VCaP (cell line): ENCODE data around the gene F13A1.

Experiments
- H3K27ac ChIP-seq: fragments of 450-650 bp; 2 replicates; pipeline ENCODE4 v1.5.1; 2017
- TF ChIP-seq, protein P1 (sequence below): fragments of 450-650 bp; conservative IDR thresholded peaks from 2 replicates; pipeline ENCODE4 v1.5.1; 2017; ENCODE audit warnings: mild to moderate bottlenecking, moderate library complexity

The F13A1 gene

DNA sequence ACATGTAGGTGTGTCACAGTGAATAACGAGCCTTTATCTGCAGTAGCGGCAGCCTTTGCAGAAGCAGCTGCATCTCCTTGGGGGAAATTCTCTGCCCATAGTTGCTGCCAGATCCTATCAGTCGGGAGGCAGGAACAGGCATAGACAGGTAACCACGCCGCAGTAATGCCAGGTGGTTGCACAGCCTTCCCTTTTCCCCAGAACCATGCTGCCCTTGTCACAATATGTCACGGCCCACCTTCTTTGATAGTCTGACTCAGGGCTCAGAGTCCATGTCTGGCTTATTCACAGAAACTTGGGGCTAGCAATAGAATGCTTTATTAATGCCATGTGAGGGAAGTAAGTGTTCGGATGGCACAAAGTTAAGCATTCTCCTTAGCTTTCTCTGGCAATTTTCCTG, 76.6 kb downstream of the F13A1 start:
- TF ChIP-seq, protein P1, sequence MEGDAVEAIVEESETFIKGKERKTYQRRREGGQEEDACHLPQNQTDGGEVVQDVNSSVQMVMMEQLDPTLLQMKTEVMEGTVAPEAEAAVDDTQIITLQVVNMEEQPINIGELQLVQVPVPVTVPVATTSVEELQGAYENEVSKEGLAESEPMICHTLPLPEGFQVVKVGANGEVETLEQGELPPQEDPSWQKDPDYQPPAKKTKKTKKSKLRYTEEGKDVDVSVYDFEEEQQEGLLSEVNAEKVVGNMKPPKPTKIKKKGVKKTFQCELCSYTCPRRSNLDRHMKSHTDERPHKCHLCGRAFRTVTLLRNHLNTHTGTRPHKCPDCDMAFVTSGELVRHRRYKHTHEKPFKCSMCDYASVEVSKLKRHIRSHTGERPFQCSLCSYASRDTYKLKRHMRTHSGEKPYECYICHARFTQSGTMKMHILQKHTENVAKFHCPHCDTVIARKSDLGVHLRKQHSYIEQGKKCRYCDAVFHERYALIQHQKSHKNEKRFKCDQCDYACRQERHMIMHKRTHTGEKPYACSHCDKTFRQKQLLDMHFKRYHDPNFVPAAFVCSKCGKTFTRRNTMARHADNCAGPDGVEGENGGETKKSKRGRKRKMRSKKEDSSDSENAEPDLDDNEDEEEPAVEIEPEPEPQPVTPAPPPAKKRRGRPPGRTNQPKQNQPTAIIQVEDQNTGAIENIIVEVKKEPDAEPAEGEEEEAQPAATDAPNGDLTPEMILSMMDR, result no peak
- no peak overlapping the region for H3K27ac ChIP-seq

DNA sequence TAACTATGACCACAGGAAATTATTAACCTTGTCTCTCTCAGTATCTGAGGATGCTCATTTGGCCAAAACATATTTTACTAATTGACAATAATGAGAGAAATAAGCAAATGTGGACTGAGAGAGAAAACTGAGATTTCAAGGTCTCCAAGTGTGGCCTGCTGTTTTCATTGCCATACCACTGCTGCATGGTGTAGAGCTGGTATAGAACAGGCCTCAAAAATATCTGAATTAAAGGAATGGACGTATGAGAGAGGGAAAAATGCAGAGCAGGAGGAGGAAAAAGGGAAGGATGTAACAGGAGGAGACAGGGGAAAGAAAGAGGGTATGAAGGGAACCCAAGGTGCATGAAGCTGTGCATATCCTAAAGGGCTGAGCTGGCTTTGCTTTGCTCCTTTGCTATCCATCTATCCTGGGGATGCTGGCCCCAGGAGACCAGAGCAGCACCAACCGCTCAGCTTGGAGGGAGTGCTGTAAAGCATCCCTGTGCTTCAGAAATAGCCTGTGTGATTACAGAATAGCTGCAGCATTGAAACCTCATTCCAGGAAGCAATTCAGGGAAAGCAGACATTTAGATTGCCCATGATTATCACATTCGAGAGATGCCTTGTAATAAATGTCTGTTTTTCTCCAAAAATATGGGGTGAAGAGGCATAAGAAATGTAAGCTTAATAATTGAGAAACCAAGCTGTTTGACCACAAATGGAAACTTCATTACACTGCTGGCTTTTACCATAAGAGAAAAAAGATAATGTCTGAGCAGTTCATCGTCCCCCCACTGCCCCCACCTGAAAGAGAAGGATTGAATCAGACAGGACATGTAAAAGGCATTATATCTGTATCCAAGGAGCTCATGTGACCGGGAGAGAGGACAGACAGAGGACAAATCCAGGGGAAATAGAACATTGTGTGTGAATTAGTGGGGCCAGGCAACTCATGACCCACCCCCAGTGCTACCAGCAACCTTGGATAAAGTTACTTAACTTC, 80.6 kb downstream of the F13A1 start:
- TF ChIP-seq, protein P1, result no peak
- H3K27ac ChIP-seq, result no peak overlapping the region

DNA sequence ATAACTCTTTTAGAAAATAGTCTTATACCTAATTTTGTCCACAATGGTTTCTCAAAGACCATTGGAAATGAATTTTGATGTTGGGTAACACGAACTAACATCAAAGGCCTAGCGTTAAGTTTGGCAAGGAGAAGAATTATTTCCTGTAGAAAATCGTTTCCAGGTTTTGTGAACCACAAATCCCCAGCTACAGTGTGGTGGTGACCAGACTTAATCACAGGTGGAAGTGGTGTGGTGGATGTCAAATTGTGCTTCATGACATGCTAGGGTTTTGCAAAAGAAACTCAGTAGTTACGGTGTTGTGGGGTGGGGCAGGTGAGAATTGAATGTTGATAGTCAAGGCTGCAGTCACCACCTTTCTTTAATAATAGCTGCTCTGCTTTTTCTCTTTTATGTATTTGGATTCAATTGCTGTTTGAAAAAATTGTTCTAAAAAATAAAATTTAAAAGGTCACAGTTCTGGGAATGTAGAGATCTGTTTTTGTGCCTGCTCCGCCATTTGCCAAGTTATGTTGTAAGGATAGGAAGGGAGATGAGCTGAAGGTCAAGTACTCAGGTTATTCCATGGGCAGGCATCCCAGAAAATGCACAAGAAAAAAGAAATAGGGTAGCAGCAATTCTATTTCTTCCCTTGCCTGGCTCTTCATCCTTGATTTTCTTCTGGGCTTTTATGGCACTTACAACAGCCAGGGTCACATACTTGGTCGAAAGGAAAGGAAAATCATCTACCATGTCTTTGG, 83.6 kb downstream of the F13A1 start:
- TF ChIP-seq, protein P1, result no peak
- no peak overlapping the region for H3K27ac ChIP-seq

DNA sequence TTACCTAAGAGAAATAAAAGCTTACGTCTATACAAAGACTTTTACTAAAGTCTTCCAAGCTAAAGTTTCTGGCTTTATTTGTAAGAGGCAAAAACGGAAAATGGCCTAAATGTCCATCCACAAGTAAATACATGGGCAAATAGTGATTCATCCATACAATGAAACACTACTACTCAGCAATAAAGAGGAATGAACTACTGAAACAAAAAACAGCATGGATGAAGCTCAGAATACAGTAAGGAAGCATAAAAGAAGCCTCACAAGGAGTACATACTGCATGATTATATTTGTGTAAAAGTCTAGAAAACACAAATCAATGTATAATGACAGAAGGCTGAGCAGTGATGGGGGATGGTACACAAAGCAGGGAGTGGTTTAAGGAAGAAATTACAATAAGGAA, 84.7 kb downstream of the F13A1 start:
- TF ChIP-seq, protein P1, result no peak

DNA sequence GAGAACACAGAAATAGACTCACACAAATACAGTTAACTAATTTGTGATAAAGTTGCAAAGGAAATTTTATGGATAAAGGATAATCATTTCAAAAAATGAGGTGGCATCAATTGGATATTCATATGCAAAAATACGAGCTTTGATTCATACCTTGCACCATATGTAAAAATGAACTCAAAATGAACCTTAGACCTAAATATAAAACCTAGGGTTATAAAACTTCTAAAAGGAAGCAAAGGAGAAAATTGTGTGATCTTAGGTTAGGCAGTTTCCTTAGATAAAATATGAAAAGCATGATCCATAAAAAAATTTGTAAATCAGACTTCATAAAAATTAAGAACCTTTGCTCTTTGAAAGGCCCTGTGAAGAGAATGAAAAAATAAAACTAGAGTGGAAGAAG, 85.5 kb downstream of the F13A1 start:
- TF ChIP-seq, protein P1, result no peak

More for the DNA sequence above, 84.7 kb downstream of the F13A1 start:
- no peak overlapping the region for H3K27ac ChIP-seq

DNA sequence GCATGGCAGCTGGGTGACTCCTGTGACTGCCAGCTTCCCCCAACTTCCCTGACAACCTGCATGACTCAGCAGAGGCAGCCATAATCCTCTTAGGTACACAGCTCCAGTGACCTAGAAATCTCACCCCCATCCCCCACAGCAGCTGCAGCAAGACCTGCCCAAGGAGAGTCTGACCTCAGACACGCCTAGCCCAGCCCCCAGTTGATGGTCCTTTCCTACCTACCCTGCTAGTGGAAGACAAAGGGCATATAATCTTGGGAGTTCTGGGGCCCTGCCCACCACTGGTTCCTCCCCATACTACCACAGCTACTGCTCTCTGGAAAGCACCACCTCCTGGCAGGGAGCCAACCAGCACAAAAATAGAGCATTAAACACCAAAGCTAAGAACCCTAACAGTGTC, 90.2 kb downstream of the F13A1 start:
- TF ChIP-seq, protein P1, result no peak
- H3K27ac ChIP-seq, result no peak overlapping the region

More for the DNA sequence above, 85.5 kb downstream of the F13A1 start:
- no peak overlapping the region for H3K27ac ChIP-seq

DNA sequence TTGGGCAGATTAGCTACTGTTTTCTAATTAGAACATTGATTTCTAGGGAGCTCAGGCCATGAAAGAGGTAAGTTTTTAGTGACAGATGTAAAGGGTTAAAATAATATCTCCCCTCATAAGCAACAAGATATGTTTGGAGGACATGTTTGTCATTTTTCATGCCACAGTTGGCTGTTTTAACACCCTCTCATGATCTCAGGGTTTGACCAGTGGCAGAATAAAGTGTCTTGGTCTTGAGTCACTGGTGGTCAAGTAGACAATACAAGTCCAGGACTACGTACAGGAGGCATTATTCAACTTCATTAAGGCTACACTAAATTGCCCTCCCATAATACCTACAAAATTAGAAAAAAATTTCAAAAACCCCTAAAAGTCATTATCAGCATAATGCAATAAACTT, 92.6 kb downstream of the F13A1 start:
- no peak overlapping the region for H3K27ac ChIP-seq
- TF ChIP-seq, protein P1, result no peak
